GM12801 (cell line): ENCODE data around the gene UBQLN4.

Experiments
- TF ChIP-seq, protein P1 (sequence below): IDR thresholded peaks from one replicate; pipeline ENCODE4 v1.5.1; 2011; ENCODE audit warnings: control low read depth; ENCODE audit not compliant: insufficient read length; ENCODE audit errors: extremely low read depth

UBQLN4 gene

GRCh38 chr1:156065871-156066270, 12.3 kb upstream of the UBQLN4 start:
- TF ChIP-seq, protein P1, sequence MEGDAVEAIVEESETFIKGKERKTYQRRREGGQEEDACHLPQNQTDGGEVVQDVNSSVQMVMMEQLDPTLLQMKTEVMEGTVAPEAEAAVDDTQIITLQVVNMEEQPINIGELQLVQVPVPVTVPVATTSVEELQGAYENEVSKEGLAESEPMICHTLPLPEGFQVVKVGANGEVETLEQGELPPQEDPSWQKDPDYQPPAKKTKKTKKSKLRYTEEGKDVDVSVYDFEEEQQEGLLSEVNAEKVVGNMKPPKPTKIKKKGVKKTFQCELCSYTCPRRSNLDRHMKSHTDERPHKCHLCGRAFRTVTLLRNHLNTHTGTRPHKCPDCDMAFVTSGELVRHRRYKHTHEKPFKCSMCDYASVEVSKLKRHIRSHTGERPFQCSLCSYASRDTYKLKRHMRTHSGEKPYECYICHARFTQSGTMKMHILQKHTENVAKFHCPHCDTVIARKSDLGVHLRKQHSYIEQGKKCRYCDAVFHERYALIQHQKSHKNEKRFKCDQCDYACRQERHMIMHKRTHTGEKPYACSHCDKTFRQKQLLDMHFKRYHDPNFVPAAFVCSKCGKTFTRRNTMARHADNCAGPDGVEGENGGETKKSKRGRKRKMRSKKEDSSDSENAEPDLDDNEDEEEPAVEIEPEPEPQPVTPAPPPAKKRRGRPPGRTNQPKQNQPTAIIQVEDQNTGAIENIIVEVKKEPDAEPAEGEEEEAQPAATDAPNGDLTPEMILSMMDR = no peak

DNA sequence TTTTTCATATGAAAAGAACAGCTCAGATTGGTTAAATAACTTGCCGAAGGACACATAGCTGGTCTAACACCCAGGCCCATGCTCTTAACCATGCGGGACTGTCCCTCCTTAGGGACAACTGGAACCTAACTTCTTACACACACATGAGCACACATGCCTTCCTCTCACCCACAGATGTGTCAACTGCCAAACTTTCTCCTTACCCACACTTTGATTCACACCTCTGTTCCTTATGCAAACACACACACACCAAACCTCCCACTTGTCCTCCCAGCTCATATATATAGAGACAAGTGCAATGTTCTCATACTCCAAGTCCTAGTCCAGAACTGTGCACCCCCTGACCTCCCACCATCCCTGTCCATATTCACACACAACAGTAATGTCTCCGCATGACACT, 11.6 kb upstream of the UBQLN4 start:
- TF ChIP-seq, protein P1 = no peak

DNA sequence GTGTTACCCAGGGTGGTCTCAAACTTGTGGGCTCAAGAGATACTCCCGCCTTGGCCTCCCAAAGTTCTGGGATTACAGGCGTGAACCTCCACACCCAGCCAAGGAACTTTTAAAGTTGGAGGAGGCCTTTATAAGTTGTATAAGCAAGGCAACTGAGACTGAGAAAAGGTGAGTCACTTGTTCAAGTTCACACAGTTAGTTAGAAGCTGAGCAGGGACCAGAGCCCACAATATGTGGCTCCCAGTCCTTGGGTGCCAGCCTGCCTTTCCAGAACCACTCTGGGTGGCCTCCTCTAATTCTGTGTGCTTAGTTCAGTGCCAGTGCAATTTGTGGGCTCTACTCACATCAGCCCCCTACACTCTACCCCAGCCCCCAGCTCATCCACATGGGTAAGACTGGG, 11.0 kb upstream of the UBQLN4 start:
- TF ChIP-seq, protein P1 = no peak

DNA sequence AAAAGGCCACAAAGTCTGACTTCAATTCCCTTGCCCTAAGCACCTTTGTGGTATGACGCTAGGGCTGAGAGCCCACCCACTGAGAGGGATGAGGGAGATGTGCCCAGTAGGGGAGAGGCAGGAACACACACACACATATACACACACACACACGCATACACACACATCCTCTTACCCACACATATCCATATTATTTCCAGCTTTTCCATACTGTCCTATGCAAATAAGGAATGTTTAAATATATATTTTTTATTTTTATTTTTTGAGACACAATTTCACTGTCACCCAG, 10.3 kb upstream of the UBQLN4 start:
- TF ChIP-seq, protein P1 = no peak

DNA sequence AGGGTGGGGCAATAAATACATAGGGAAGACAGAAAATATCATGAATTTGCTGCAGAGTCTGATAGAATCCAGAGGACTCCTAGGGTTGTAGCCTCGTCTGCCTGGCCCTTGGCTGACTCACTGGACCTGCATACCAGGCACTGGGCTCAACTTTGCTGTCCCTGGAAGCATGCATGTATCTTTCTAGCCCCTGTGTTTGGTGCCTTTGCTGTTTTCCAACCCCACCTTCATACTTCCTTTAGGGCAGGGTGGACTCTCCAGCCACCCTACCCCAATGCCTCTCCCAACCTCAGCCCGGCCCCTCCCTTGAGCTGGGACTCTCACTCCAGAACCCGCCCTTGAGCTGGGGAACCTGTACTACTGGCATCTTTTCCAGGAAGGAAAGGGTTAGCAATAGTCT, 8.6 kb upstream of the UBQLN4 start:
- TF ChIP-seq, protein P1 = no peak

GRCh38 chr1:156060937-156061636, 7.5 kb upstream of the UBQLN4 start, which contains the start of gene RAB25:
RAB25 (plus strand) TSS chr1:156061160; CDS start chr1:156061401, 241 bp downstream.
- TF ChIP-seq, protein P1 = no peak

DNA sequence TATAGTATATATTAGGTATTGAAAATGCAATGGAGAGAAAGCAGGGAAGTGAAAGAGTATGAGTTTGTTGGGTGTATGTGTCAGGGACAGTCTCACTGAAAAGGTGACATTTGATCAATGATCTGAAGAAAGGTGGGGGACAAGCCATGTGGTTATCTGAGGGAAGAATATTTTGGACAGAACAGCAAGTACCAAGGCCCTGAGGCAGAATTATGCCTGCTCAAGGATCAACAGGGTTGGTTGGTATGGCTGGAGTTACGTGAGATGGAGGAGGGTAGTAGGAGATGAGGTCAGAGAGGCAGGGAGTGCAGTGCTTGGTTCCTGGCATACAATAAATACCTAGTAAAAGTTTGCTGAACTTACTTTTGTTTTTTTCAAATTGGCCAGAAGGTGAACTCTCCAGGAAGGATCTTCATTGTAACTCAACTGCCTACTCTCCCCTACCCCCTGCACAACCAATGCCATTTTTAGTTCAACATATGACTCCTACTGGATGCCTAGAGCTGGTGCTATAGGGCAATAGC, 2.8 kb upstream of the UBQLN4 start:
- TF ChIP-seq, protein P1 = no peak
